IMR-90 (cell line): ENCODE data around the gene C17orf50. TPM values are rescaled to one million over a fixed set of nuclear protein-coding genes. Genes with fewer than 3 reads are reported as not detected.

ENCODE experiments used
- ATAC-seq: fragments of 200-7000 bp; cut with Tn5 transposase; 2 replicates; pipeline ENCODE4 v1.9.1; 2020; ENCODE audit warnings: low read depth, mild to moderate bottlenecking, moderate library complexity
- BruUV-seq: library from RNA; stranded (reverse); fragments of 400-500 nt; replicated peaks from 2 replicates; lab custom pipeline; 2021; lab: Mats Ljungman, UMichigan
- CTCF ChIA-PET: fragments of 300-600 bp; formaldehyde crosslinking; extraction: SDS; loops from one replicate; lab custom pipeline; 2021; ENCODE audit warnings: antibody characterized with exemption; lab: Yijun Ruan, JAX
- POLR2A ChIA-PET: fragments of 300-600 bp; sonication (Branson Sonifier 250); formaldehyde crosslinking; loops from one replicate; lab custom pipeline; 2022; ENCODE audit warnings: antibody characterized with exemption; ENCODE audit not compliant: unreplicated experiment; lab: Charles Lee
- DNase-seq: peaks from one replicate; pipeline ENCODE4 v3.0.0; 2013
- H2AFZ ChIP-seq: replicated peaks from 2 replicates; pipeline ENCODE3; 2013; ENCODE audit warnings: low read length, mild to moderate bottlenecking; ENCODE audit not compliant: poor library complexity
- H2AK5ac ChIP-seq: 2 replicates; pipeline ENCODE4 v1.6.1; 2013; ENCODE audit warnings: low read depth, low read length, inconsistent platforms
- H2AK9ac ChIP-seq: replicated peaks from 2 replicates; pipeline ENCODE3; 2013; ENCODE audit warnings: mild to moderate bottlenecking, low read depth, low read length, moderate library complexity; ENCODE audit not compliant: poor library complexity
- H2BK120ac ChIP-seq: 2 replicates; pipeline ENCODE4 v1.6.1; 2013; ENCODE audit warnings: low read depth, low read length, inconsistent platforms
- H2BK15ac ChIP-seq: 3 replicates; pipeline ENCODE4 v1.6.1; 2013; ENCODE audit warnings: low read depth, low read length, inconsistent platforms
- H2BK20ac ChIP-seq: 2 replicates; pipeline ENCODE4 v1.6.1; 2013; ENCODE audit warnings: low read depth, mild to moderate bottlenecking, inconsistent platforms, low read length, moderate library complexity
- H2BK5ac ChIP-seq: 2 replicates; pipeline ENCODE4 v1.6.1; 2013; ENCODE audit warnings: mild to moderate bottlenecking, low read depth, low read length, inconsistent platforms; ENCODE audit not compliant: poor library complexity, severe bottlenecking
- H3K14ac ChIP-seq: replicated peaks from 2 replicates; pipeline ENCODE4 v1.6.1; 2013; ENCODE audit warnings: low read depth, low read length, inconsistent platforms
- H3K18ac ChIP-seq: 2 replicates; pipeline ENCODE4 v1.6.1; 2013; ENCODE audit warnings: low read depth, low read length, control low read depth
- H3K23ac ChIP-seq: 2 replicates; pipeline ENCODE4 v1.6.1; 2013; ENCODE audit warnings: low read depth, low read length, inconsistent platforms
- H3K27ac ChIP-seq: 2 replicates; pipeline ENCODE4 v1.5.1; 2013; ENCODE audit warnings: mild to moderate bottlenecking, control low read depth, low read length; ENCODE audit not compliant: insufficient read depth
- H3K27me3 ChIP-seq: 2 replicates; pipeline ENCODE4 v1.6.1; 2013; ENCODE audit warnings: low read length; ENCODE audit not compliant: control insufficient read depth, insufficient read depth
- H3K36me3 ChIP-seq: 2 replicates; pipeline ENCODE4 v1.6.1; 2013; ENCODE audit warnings: low read length, mixed read lengths; ENCODE audit not compliant: control insufficient read depth, insufficient read depth
- H3K4ac ChIP-seq: 2 replicates; pipeline ENCODE4 v1.6.1; 2013; ENCODE audit warnings: low read depth, low read length, inconsistent platforms
- H3K4me1 ChIP-seq: 2 replicates; pipeline ENCODE4 v1.6.1; 2013; ENCODE audit warnings: low read length, mixed read lengths; ENCODE audit not compliant: control insufficient read depth, insufficient read depth
- H3K4me2 ChIP-seq: 2 replicates; pipeline ENCODE4 v1.6.1; 2013; ENCODE audit warnings: low read depth, mild to moderate bottlenecking, control low read depth, low read length, moderate library complexity
- H3K4me3 ChIP-seq: 2 replicates; pipeline ENCODE4 v1.5.1; 2013; ENCODE audit warnings: low read depth, mild to moderate bottlenecking, control low read depth, low read length, moderate library complexity; ENCODE audit not compliant: insufficient read depth
- H3K56ac ChIP-seq: 2 replicates; pipeline ENCODE4 v1.6.1; 2013; ENCODE audit warnings: low read length, inconsistent platforms; ENCODE audit not compliant: insufficient read depth; ENCODE audit errors: extremely low read depth
- H3K79me1 ChIP-seq, 2 experiments: 2 replicates each; pipeline ENCODE4 v1.6.1; 2013; ENCODE audit warnings: low read length in 2 of 2, inconsistent platforms in 1 of 2, low read depth in 1 of 2
- H3K9ac ChIP-seq: 2 replicates; pipeline ENCODE4 v1.6.1; 2013; ENCODE audit warnings: low read depth, low read length, control low read depth
- H3K9me1 ChIP-seq: 2 replicates; pipeline ENCODE4 v1.6.1; 2013; ENCODE audit warnings: low read length, inconsistent platforms; ENCODE audit not compliant: insufficient read depth
- H3K9me3 ChIP-seq: 2 replicates; pipeline ENCODE4 v1.6.1; 2013; ENCODE audit warnings: low read length; ENCODE audit not compliant: control insufficient read depth, insufficient read depth
- H4K20me1 ChIP-seq: 2 replicates; pipeline ENCODE4 v1.6.1; 2013; ENCODE audit warnings: low read length, inconsistent platforms; ENCODE audit not compliant: insufficient read depth
- H4K5ac ChIP-seq: 2 replicates; pipeline ENCODE4 v1.6.1; 2013; ENCODE audit warnings: mild to moderate bottlenecking, low read depth, low read length, control low read depth
- H4K8ac ChIP-seq, 2 experiments: 2 replicates each; pipeline ENCODE4 v1.6.1; 2013; ENCODE audit warnings: low read depth in 2 of 2, low read length in 2 of 2, control low read depth in 1 of 2, inconsistent platforms in 1 of 2
- H4K91ac ChIP-seq: 2 replicates; pipeline ENCODE4 v1.6.1; 2013; ENCODE audit warnings: low read depth, low read length, inconsistent platforms; ENCODE audit not compliant: insufficient read depth
- BHLHE40 ChIP-seq: fragments of 150-350 bp; IDR thresholded peaks from 2 replicates; pipeline ENCODE4 v1.6.1; 2016; ENCODE audit warnings: mild to moderate bottlenecking, low read depth, low read length
- CHD1 ChIP-seq: IDR thresholded peaks from 2 replicates; pipeline ENCODE4 v1.6.1; 2012; ENCODE audit warnings: low read depth, low read length, improper control_type of control experiment
- MAZ ChIP-seq: IDR thresholded peaks from 2 replicates; pipeline ENCODE4 v1.6.1; 2012; ENCODE audit warnings: low read depth, mild to moderate bottlenecking, low read length, improper control_type of control experiment, moderate library complexity, borderline replicate concordance
- MXI1 ChIP-seq: IDR thresholded peaks from 2 replicates; pipeline ENCODE4 v1.6.1; 2012; ENCODE audit warnings: low read depth, mild to moderate bottlenecking, low read length, moderate library complexity, borderline replicate concordance
- NFE2L2 ChIP-seq: fragments of 150-350 bp; IDR thresholded peaks from 2 replicates; pipeline ENCODE4 v1.6.1; 2016; ENCODE audit warnings: low read depth, mild to moderate bottlenecking, low read length
- POLR2A ChIP-seq: IDR thresholded peaks from 2 replicates; pipeline ENCODE4 v1.6.1; 2012; ENCODE audit warnings: mild to moderate bottlenecking, low read depth, low read length
- RAD21 ChIP-seq: IDR thresholded peaks from 2 replicates; pipeline ENCODE4 v1.6.1; 2012; ENCODE audit warnings: low read length, improper control_type of control experiment
- RFX5 ChIP-seq: IDR thresholded peaks from 2 replicates; pipeline ENCODE4 v1.8.0; 2012; ENCODE audit warnings: low read depth, mild to moderate bottlenecking, low read length, moderate library complexity
- WGBS, 2 experiments: methylation state at CpG; one replicate each; pipeline versions ENCODE4 v1.1.5 to v1.1.7; 2013; ENCODE audit warnings: missing lambda C conversion rate in 2 of 2; ENCODE audit not compliant: insufficient read length in 1 of 2; ENCODE audit errors: extremely low coverage in 2 of 2; 5-methylcytosine and 5-hydroxymethylcytosine counted together
- dilution Hi-C: fragments of 300-500 bp; cut with HindIII; formaldehyde crosslinking; loops from one replicate; pipeline ENCODE4 v1.14.3; 2018; ENCODE audit warnings: low sequenced_read_pairs; ENCODE audit not compliant: unreplicated experiment
- in situ Hi-C: fragments of 300-500 bp; cut with MboI; formaldehyde crosslinking; loops from 3 replicates; pipeline ENCODE4 v1.14.3; 2019; ENCODE audit warnings: low sequenced_read_pairs, inconsistent platforms, mixed read lengths
- intact Hi-C: fragments of 100-400 bp; cut with micrococcal nuclease; formaldehyde crosslinking; loops from 2 replicates; pipeline ENCODE4 v1.10.0; 2022
- polyA plus RNA-seq, 3 experiments: library from polyadenylated mRNA; depleted of rRNA; stranded (reverse); fragments of >200 nt; gene quantifications; 2 replicates each; pipeline ENCODE4 v1.2.3, GENCODE V29; 2012; ENCODE audit warnings: low replicate concordance in 1 of 3
- total RNA-seq: library from RNA; depleted of rRNA; stranded (reverse); fragments of >200 nt; gene quantifications from 2 replicates; pipeline ENCODE4 v1.2.3, GENCODE V29; 2012
- TF ChIP-seq, protein P1 (sequence below): conservative IDR thresholded peaks from 2 replicates; pipeline ENCODE4 v1.5.1; 2012; ENCODE audit warnings: mild to moderate bottlenecking, low read depth, low read length, improper control_type of control experiment
- TF ChIP-seq, protein P2 (sequence below): fragments of 150-350 bp; IDR thresholded peaks from 2 replicates; pipeline ENCODE4 v1.6.1; 2016; ENCODE audit warnings: low read depth, mild to moderate bottlenecking, low read length, moderate library complexity, borderline replicate concordance

C17orf50 gene
- total and polyA plus RNA-seq, 2 of the 4 experiments (the other 2 are of a cell fraction) = not detected

GRCh38 chr17:35714988-35715387 is 45.7 kb upstream of the C17orf50 start:
- in situ Hi-C loops = no loop called here
- Histone ChIP-seq H3K36me3 (peaks cover 13% of the 10 kb centered on the region), H4K8ac (no peak overlapping the region), H3K9ac (no peak overlapping the region), H3K9me3 (no peaks in the 10 kb centered on the region), H2AFZ (no peak overlapping the region), H3K14ac (no peak overlapping the region), H4K20me1 (peaks cover 16% of the 10 kb centered on the region; the same call in 1 of the 2 replicates), H2BK15ac (no peak overlapping the region), H3K4me2 (no peak overlapping the region), H2AK5ac (no peak overlapping the region), H2BK20ac (no peak overlapping the region), H3K18ac (no peak overlapping the region), H4K91ac (no peak overlapping the region), H3K4me1 (peaks cover 7% of the 10 kb centered on the region), H3K9me1 (peaks cover 9% of the 10 kb centered on the region), H4K5ac (no peak overlapping the region), H3K27ac (no peak overlapping the region), H2BK5ac (no peak overlapping the region), H3K79me1 (peaks cover 9 to 34% of the 10 kb centered on the region in 2 experiments), H2BK120ac (no peak overlapping the region), H3K56ac (no peak overlapping the region), H3K4ac (no peak overlapping the region), H2AK9ac (no peak overlapping the region), H3K4me3 (no peak overlapping the region), H3K23ac (no peak overlapping the region), H3K27me3 (no peaks in the 10 kb centered on the region)
- intact Hi-C loops = loop anchor here (5.0 kb wide), 1 partner anchor 38 kb away; no protein-coding TSS in a partner anchor
- DNase-seq (no peak), ATAC-seq (no peak)
- POLR2A ChIA-PET = no interaction called here
- BruUV-seq = no TSS peak
- CTCF ChIA-PET = no interaction called here
- WGBS, 2 experiments = 100% methylated on average over 2 of the region's 2 CpGs; no CpG with 5 or more reads in 1 of the 2 experiments
- TF ChIP-seq POLR2A (no peak), RAD21 (no peak), MAZ (no peak), CHD1 (no peak), MXI1 (no peak), RFX5 (no peak), BHLHE40 (no peak), NFE2L2 (no peak)
- TF ChIP-seq, protein P1, sequence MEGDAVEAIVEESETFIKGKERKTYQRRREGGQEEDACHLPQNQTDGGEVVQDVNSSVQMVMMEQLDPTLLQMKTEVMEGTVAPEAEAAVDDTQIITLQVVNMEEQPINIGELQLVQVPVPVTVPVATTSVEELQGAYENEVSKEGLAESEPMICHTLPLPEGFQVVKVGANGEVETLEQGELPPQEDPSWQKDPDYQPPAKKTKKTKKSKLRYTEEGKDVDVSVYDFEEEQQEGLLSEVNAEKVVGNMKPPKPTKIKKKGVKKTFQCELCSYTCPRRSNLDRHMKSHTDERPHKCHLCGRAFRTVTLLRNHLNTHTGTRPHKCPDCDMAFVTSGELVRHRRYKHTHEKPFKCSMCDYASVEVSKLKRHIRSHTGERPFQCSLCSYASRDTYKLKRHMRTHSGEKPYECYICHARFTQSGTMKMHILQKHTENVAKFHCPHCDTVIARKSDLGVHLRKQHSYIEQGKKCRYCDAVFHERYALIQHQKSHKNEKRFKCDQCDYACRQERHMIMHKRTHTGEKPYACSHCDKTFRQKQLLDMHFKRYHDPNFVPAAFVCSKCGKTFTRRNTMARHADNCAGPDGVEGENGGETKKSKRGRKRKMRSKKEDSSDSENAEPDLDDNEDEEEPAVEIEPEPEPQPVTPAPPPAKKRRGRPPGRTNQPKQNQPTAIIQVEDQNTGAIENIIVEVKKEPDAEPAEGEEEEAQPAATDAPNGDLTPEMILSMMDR = no peak
- TF ChIP-seq, protein P2, sequence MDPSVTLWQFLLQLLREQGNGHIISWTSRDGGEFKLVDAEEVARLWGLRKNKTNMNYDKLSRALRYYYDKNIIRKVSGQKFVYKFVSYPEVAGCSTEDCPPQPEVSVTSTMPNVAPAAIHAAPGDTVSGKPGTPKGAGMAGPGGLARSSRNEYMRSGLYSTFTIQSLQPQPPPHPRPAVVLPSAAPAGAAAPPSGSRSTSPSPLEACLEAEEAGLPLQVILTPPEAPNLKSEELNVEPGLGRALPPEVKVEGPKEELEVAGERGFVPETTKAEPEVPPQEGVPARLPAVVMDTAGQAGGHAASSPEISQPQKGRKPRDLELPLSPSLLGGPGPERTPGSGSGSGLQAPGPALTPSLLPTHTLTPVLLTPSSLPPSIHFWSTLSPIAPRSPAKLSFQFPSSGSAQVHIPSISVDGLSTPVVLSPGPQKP = no peak
- dilution Hi-C loops = no loop called here
